PC-3 (cell line): ENCODE data around the gene PLA2G4D. TPM values are rescaled to one million over a fixed set of nuclear protein-coding genes. Genes with fewer than 3 reads are reported as not detected.

Experiments used
- ATAC-seq: fragments of 200-7000 bp; cut with Tn5 transposase; 2 replicates; pipeline ENCODE4 v1.9.1; 2020; ENCODE audit warnings: mild to moderate bottlenecking, moderate library complexity
- BruUV-seq: library from RNA; stranded (reverse); fragments of 400-500 nt; replicated peaks from 2 replicates; lab custom pipeline; 2021; lab: Mats Ljungman, UMichigan
- CTCF ChIA-PET: fragments of 300-600 bp; sonication (Branson Sonifier 250); formaldehyde crosslinking; loops from one replicate; lab custom pipeline; 2022; ENCODE audit warnings: antibody characterized with exemption; lab: Charles Lee
- POLR2A ChIA-PET: fragments of 300-600 bp; sonication (Branson Sonifier 250); formaldehyde crosslinking; loops from one replicate; lab custom pipeline; 2022; ENCODE audit warnings: antibody characterized with exemption; ENCODE audit not compliant: unreplicated experiment; lab: Charles Lee
- DNase-seq: peaks from one replicate; pipeline ENCODE4 v3.0.0-alpha.2; 2015
- H2AFZ ChIP-seq: fragments of 300-600 bp; sonication (generic); 2 replicates; pipeline ENCODE4 v1.6.0; 2016; ENCODE audit warnings: antibody characterized with exemption, low read length
- H3F3A ChIP-seq: fragments of 300-600 bp; sonication (generic); one replicate; pipeline ENCODE4 v1.6.0; 2017; ENCODE audit warnings: antibody characterized with exemption, low read length, control low read depth, mild to moderate bottlenecking; ENCODE audit not compliant: unreplicated experiment
- H3K27ac ChIP-seq: fragments of 300-600 bp; sonication (generic); 2 replicates; pipeline ENCODE4 v1.5.1; 2016; ENCODE audit warnings: mild to moderate bottlenecking, low read length
- H3K27me3 ChIP-seq: fragments of 300-600 bp; sonication (generic); 2 replicates; pipeline ENCODE4 v1.6.1; 2016; ENCODE audit warnings: low read length, mixed read lengths
- H3K36me3 ChIP-seq: fragments of 300-600 bp; sonication (generic); 2 replicates; pipeline ENCODE4 v1.6.1; 2016; ENCODE audit warnings: low read depth, mixed run types, low read length, mixed read lengths
- H3K4me1 ChIP-seq: fragments of 300-600 bp; sonication (generic); 2 replicates; pipeline ENCODE4 v1.5.1; 2016; ENCODE audit warnings: low read length; ENCODE audit not compliant: insufficient read depth
- H3K4me2 ChIP-seq: fragments of 300-600 bp; sonication (generic); 2 replicates; pipeline ENCODE4 v1.6.0; 2016; ENCODE audit warnings: low read length
- H3K4me3 ChIP-seq: fragments of 300-600 bp; sonication (generic); 2 replicates; pipeline ENCODE4 v1.5.1; 2016; ENCODE audit warnings: mild to moderate bottlenecking, low read length, mixed read lengths
- H3K79me2 ChIP-seq: fragments of 300-600 bp; sonication (generic); 2 replicates; pipeline ENCODE4 v1.6.1; 2017; ENCODE audit warnings: low read length, mixed read lengths
- H3K9ac ChIP-seq: fragments of 300-600 bp; sonication (generic); 2 replicates; pipeline ENCODE4 v1.6.0; 2016; ENCODE audit warnings: mild to moderate bottlenecking, low read length
- H3K9me2 ChIP-seq: fragments of 300-600 bp; sonication (generic); replicated peaks from 2 replicates; pipeline ENCODE4 v1.6.1; 2016; ENCODE audit warnings: mixed run types, low read length, mixed read lengths
- H3K9me3 ChIP-seq: fragments of 300-600 bp; sonication (generic); 2 replicates; pipeline ENCODE4 v1.6.1; 2016; ENCODE audit warnings: low read length, mixed read lengths
- H4K20me1 ChIP-seq: fragments of 300-600 bp; sonication (generic); 2 replicates; pipeline ENCODE4 v1.6.1; 2016; ENCODE audit warnings: low read length, mixed read lengths
- CTCF ChIP-seq: fragments of 300-600 bp; sonication (generic); conservative IDR thresholded peaks from 2 replicates; pipeline ENCODE4 v1.5.1; 2017; ENCODE audit warnings: antibody characterized with exemption, low read depth, mild to moderate bottlenecking, low read length
- EZH2 ChIP-seq: fragments of 300-600 bp; sonication (generic); IDR thresholded peaks from one replicate; pipeline ENCODE4 v1.6.1; 2017; ENCODE audit warnings: antibody characterized with exemption, mild to moderate bottlenecking, low read length; ENCODE audit not compliant: unreplicated experiment
- EZH2phosphoT487 ChIP-seq: fragments of 300-600 bp; sonication (generic); IDR thresholded peaks from 2 replicates; pipeline ENCODE4 v1.6.1; 2018; ENCODE audit warnings: mild to moderate bottlenecking, antibody characterized with exemption, low read length, borderline replicate concordance
- intact Hi-C: fragments of 100-400 bp; cut with micrococcal nuclease; formaldehyde crosslinking; loops from 2 replicates; pipeline ENCODE4 v1.9.0; 2023
- total RNA-seq: library from RNA; depleted of rRNA; stranded (reverse); fragments of >200 nt; gene quantifications from 2 replicates; pipeline ENCODE4 v1.2.3, GENCODE V29; 2014

PLA2G4D gene
- total RNA-seq, 1 experiment from 2014 or later = 0.55 TPM

- DNase-seq (no peak), ATAC-seq (no peak)
- Histone ChIP-seq H3K4me2 (no peak overlapping the region), H3K9me2 (no peaks in the 10 kb centered on the region), H3K9ac (no peak overlapping the region), H3F3A (no peaks in the 10 kb centered on the region), H3K4me3 (no peak overlapping the region), H3K27ac (no peak overlapping the region), H2AFZ (no peak overlapping the region), H3K9me3 (no peaks in the 10 kb centered on the region), H3K27me3 (no peaks in the 10 kb centered on the region), H3K4me1 (no peaks in the 10 kb centered on the region), H4K20me1 (no peaks in the 10 kb centered on the region), H3K79me2 (no peaks in the 10 kb centered on the region), H3K36me3 (no peaks in the 10 kb centered on the region)
- ChIA-PET CTCF (interaction anchor here (0.7 kb wide), 2 partner anchors 20 to 1272 kb away, joined by 4 to 5 read pairs; no protein-coding TSS in a partner anchor), POLR2A (no interaction called here)
- intact Hi-C loops = no loop called here
- no peak for TF ChIP-seq CTCF
- TF ChIP-seq EZH2phosphoT487 = no peak
- TF ChIP-seq EZH2 = no peak
- BruUV-seq = no TSS peak
Observed at GRCh38 chr15:42111924-42112323, 17.6 kb upstream of the PLA2G4D start.

GRCh38 chr15:42110367-42110766 lies 16.0 kb upstream of the PLA2G4D start:
- ATAC-seq (no peak), DNase-seq (no peak)
- no peak overlapping the region for H3K4me2 ChIP-seq
- no peak overlapping the region for H3K4me3 ChIP-seq
- H3K4me1 ChIP-seq = no peaks in the 10 kb centered on the region
- ChIA-PET POLR2A (interaction anchor here (0.6 kb wide), 1 partner anchor 1443 kb away, joined by 5 read pairs; no protein-coding TSS in a partner anchor), CTCF (no interaction called here)
- H3K9ac ChIP-seq = no peak overlapping the region
- no peaks in the 10 kb centered on the region for H4K20me1 ChIP-seq
- H3K27me3 ChIP-seq = no peaks in the 10 kb centered on the region
- no peak for TF ChIP-seq EZH2phosphoT487
- no peak for TF ChIP-seq EZH2
- no peak for TF ChIP-seq CTCF
- H3K27ac ChIP-seq = no peak overlapping the region
- no peaks in the 10 kb centered on the region for H3F3A ChIP-seq
- no peak overlapping the region for H2AFZ ChIP-seq
- no peaks in the 10 kb centered on the region for H3K9me2 ChIP-seq
- no peaks in the 10 kb centered on the region for H3K79me2 ChIP-seq
- intact Hi-C loops = no loop called here
- no TSS peak for BruUV-seq
- H3K9me3 ChIP-seq = no peaks in the 10 kb centered on the region
- no peaks in the 10 kb centered on the region for H3K36me3 ChIP-seq

- Histone ChIP-seq H3K9ac (no peak overlapping the region), H3K9me3 (no peaks in the 10 kb centered on the region), H3K36me3 (no peaks in the 10 kb centered on the region), H3F3A (no peaks in the 10 kb centered on the region), H3K27ac (no peak overlapping the region), H3K27me3 (no peaks in the 10 kb centered on the region), H3K9me2 (no peaks in the 10 kb centered on the region), H2AFZ (no peak overlapping the region), H3K4me1 (no peaks in the 10 kb centered on the region), H3K4me2 (no peak overlapping the region), H4K20me1 (no peaks in the 10 kb centered on the region), H3K79me2 (no peaks in the 10 kb centered on the region), H3K4me3 (no peak overlapping the region)
- no TSS peak for BruUV-seq
- intact Hi-C loops = no loop called here
- ATAC-seq = no peak
- DNase-seq = no peak
- no peak for TF ChIP-seq EZH2phosphoT487
- no peak for TF ChIP-seq EZH2
- TF ChIP-seq CTCF = no peak
- ChIA-PET POLR2A (no interaction called here), CTCF (no interaction called here)
Observed at GRCh38 chr15:42108806-42109205, 14.4 kb upstream of the PLA2G4D start.
